HG03565 (cell line): ENCODE results near the gene BID.

Experiments used
- ATAC-seq: cut with Tn5 transposase; IDR thresholded peaks from one replicate; pipeline ENCODE4 v1.9.1; 2021; ENCODE audit warnings: mild to moderate bottlenecking, moderate library complexity; ENCODE audit not compliant: unreplicated experiment

BID gene

GRCh38 chr22:17774206-17774925, at the start of gene BID:
BID (minus strand) TSS chr22:17774469; CDS start chr22:17750116, 24,353 bp downstream.
- no peak for ATAC-seq

GRCh38 chr22:17823964-17824363, 49.7 kb upstream of the BID start:
- no peak for ATAC-seq

GRCh38 chr22:17823226-17823625, 49.0 kb upstream of the BID start:
- no peak for ATAC-seq

- ATAC-seq = no peak
Measured at GRCh38 chr22:17822087-17822486, 47.8 kb upstream of the BID start.

GRCh38 chr22:17820879-17821439, 46.7 kb upstream of the BID start:
- ATAC-seq = no peak

GRCh38 chr22:17818649-17819048, 44.4 kb upstream of the BID start:
- ATAC-seq = no peak

- no peak for ATAC-seq
Measured at GRCh38 chr22:17818180-17818579, 43.9 kb upstream of the BID start.

GRCh38 chr22:17817511-17818065, 43.3 kb upstream of the BID start:
- no peak for ATAC-seq

GRCh38 chr22:17817079-17817478, 42.8 kb upstream of the BID start:
- no peak for ATAC-seq

GRCh38 chr22:17816649-17817048, 42.4 kb upstream of the BID start:
- ATAC-seq = no peak

GRCh38 chr22:17815703-17816254, 41.5 kb upstream of the BID start:
- ATAC-seq = no peak

- no peak for ATAC-seq
Measured at GRCh38 chr22:17814830-17815229, 40.6 kb upstream of the BID start.

GRCh38 chr22:17814084-17814483, 39.8 kb upstream of the BID start:
- ATAC-seq = no peak

GRCh38 chr22:17811119-17811518, 36.9 kb upstream of the BID start:
- ATAC-seq = no peak

GRCh38 chr22:17810570-17811116, 36.4 kb upstream of the BID start:
- ATAC-seq = no peak

GRCh38 chr22:17808693-17809403, 34.6 kb upstream of the BID start:
- ATAC-seq = no peak

- ATAC-seq = no peak
Measured at GRCh38 chr22:17807578-17808410, 33.5 kb upstream of the BID start.

GRCh38 chr22:17807086-17807485, 32.8 kb upstream of the BID start:
- no peak for ATAC-seq

- no peak for ATAC-seq
Measured at GRCh38 chr22:17806437-17806836, 32.2 kb upstream of the BID start.

- ATAC-seq = no peak
Measured at GRCh38 chr22:17804331-17805080, 30.2 kb upstream of the BID start.
